ENCODE measurements around the gene GOLGA8T. TPM values are rescaled to one million over a fixed set of nuclear protein-coding genes. Genes with fewer than 3 reads are reported as not detected.
"Not testable (repeated sequence)": the region's sequence is repeated elsewhere in the genome, so short reads cannot be mapped to it uniquely, and the experiment has no call there.

Gene GOLGA8T
- total and polyA plus RNA-seq, 2 of the 4 experiments (the other 2 are of a cell fraction) = not detected

DNA sequence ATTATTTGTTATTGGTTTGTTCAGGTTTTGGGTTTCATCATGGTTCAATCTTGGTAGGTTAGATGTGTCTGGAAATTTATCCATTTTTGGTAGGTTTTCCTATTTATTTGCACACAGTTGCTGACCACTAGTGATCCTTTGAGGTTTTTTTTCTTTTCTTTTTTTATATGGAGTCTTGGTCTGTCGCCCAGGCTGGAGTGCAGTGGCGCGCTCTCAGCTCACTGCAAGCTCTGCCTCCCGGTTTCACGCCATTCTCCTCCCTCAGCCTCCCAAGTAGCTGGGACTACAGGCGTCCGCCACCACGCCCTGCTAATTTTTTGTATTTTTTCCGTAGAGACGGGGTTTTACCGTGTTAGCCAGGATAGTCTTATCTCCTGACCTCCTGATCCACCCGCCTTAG is 32.0 kb upstream of the GOLGA8T start:
- in situ Hi-C loops (cut with MboI; ENCODE audit: low sequenced_read_pairs); H4K5ac ChIP-seq (ENCODE audit: low read depth, low read length); H3K9me1 ChIP-seq (ENCODE audit: insufficient read depth, low read length); H2AK9ac ChIP-seq (replicated peaks; ENCODE audit: low read depth, low read length, poor library complexity); DNase-seq; H3K27ac ChIP-seq (ENCODE audit: insufficient read depth, low read length); H3K56ac ChIP-seq (ENCODE audit: extremely low read depth, insufficient read depth, low read length); H3K23ac ChIP-seq (ENCODE audit: low read depth, low read length); H3K18ac ChIP-seq (ENCODE audit: low read depth, low read length); H2BK20ac ChIP-seq (ENCODE audit: low read depth, low read length); intact Hi-C loops (cut with micrococcal nuclease); H4K8ac ChIP-seq (ENCODE audit: low read depth in 2 of 2, low read length in 2 of 2); H4K91ac ChIP-seq (ENCODE audit: insufficient read depth, low read depth, low read length); CTCF ChIA-PET; H2BK5ac ChIP-seq (ENCODE audit: low read depth, low read length, poor library complexity, severe bottlenecking); H3K36me3 ChIP-seq (ENCODE audit: control insufficient read depth, insufficient read depth, low read length); H2AFZ ChIP-seq (replicated peaks; ENCODE audit: low read length, poor library complexity); POLR2A ChIA-PET (ENCODE audit: unreplicated experiment); H2BK120ac ChIP-seq (ENCODE audit: low read depth, low read length); H4K20me1 ChIP-seq (ENCODE audit: insufficient read depth, low read length); H3K4ac ChIP-seq (ENCODE audit: low read depth, low read length); H3K9me3 ChIP-seq (ENCODE audit: control insufficient read depth, insufficient read depth, low read length); H3K4me1 ChIP-seq (ENCODE audit: control insufficient read depth, insufficient read depth, low read length); H3K9ac ChIP-seq (ENCODE audit: low read depth, low read length); H3K4me2 ChIP-seq (ENCODE audit: low read depth, low read length); H2BK15ac ChIP-seq (ENCODE audit: low read depth, low read length); H2AK5ac ChIP-seq (ENCODE audit: low read depth, low read length); dilution Hi-C loops (cut with HindIII; ENCODE audit: low sequenced_read_pairs, unreplicated experiment); H3K79me1 ChIP-seq (ENCODE audit: low read depth in 1 of 2, low read length in 2 of 2); H3K27me3 ChIP-seq (ENCODE audit: control insufficient read depth, insufficient read depth, low read length); H3K14ac ChIP-seq (replicated peaks; ENCODE audit: low read depth, low read length); BruUV-seq (replicated peaks); H3K4me3 ChIP-seq (ENCODE audit: insufficient read depth, low read depth, low read length); ATAC-seq (ENCODE audit: low read depth): not testable (repeated sequence)
- no CpG with 5 or more reads among the region's 12 CpGs for WGBS, 2 experiments (ENCODE audit: extremely low coverage in 2 of 2, insufficient read length in 1 of 2)

GRCh38 chr15:30103941-30104507 is 30.8 kb upstream of the GOLGA8T start:
- BruUV-seq (replicated peaks); H3K56ac ChIP-seq (ENCODE audit: extremely low read depth, insufficient read depth, low read length); H2AK5ac ChIP-seq (ENCODE audit: low read depth, low read length); H3K79me1 ChIP-seq (ENCODE audit: low read depth in 1 of 2, low read length in 2 of 2); H3K14ac ChIP-seq (replicated peaks; ENCODE audit: low read depth, low read length); dilution Hi-C loops (cut with HindIII; ENCODE audit: low sequenced_read_pairs, unreplicated experiment); H3K27me3 ChIP-seq (ENCODE audit: control insufficient read depth, insufficient read depth, low read length); CTCF ChIA-PET; H4K91ac ChIP-seq (ENCODE audit: insufficient read depth, low read depth, low read length); H3K4me3 ChIP-seq (ENCODE audit: insufficient read depth, low read depth, low read length); H2BK20ac ChIP-seq (ENCODE audit: low read depth, low read length); H3K18ac ChIP-seq (ENCODE audit: low read depth, low read length); H3K27ac ChIP-seq (ENCODE audit: insufficient read depth, low read length); H3K4me1 ChIP-seq (ENCODE audit: control insufficient read depth, insufficient read depth, low read length); H4K5ac ChIP-seq (ENCODE audit: low read depth, low read length); H3K36me3 ChIP-seq (ENCODE audit: control insufficient read depth, insufficient read depth, low read length); H3K9me3 ChIP-seq (ENCODE audit: control insufficient read depth, insufficient read depth, low read length); intact Hi-C loops (cut with micrococcal nuclease); in situ Hi-C loops (cut with MboI; ENCODE audit: low sequenced_read_pairs); H3K23ac ChIP-seq (ENCODE audit: low read depth, low read length); H4K8ac ChIP-seq (ENCODE audit: low read depth in 2 of 2, low read length in 2 of 2); H3K9me1 ChIP-seq (ENCODE audit: insufficient read depth, low read length); H2BK5ac ChIP-seq (ENCODE audit: low read depth, low read length, poor library complexity, severe bottlenecking); H4K20me1 ChIP-seq (ENCODE audit: insufficient read depth, low read length); H2BK120ac ChIP-seq (ENCODE audit: low read depth, low read length); POLR2A ChIA-PET (ENCODE audit: unreplicated experiment); H2AFZ ChIP-seq (replicated peaks; ENCODE audit: low read length, poor library complexity); DNase-seq; H3K4me2 ChIP-seq (ENCODE audit: low read depth, low read length); H3K9ac ChIP-seq (ENCODE audit: low read depth, low read length); H3K4ac ChIP-seq (ENCODE audit: low read depth, low read length); H2AK9ac ChIP-seq (replicated peaks; ENCODE audit: low read depth, low read length, poor library complexity); H2BK15ac ChIP-seq (ENCODE audit: low read depth, low read length): not testable (repeated sequence)
- WGBS, 2 experiments (ENCODE audit: extremely low coverage in 2 of 2, insufficient read length in 1 of 2) = no CpG with 5 or more reads among the region's 42 CpGs
- peak; percentile 71 for ATAC-seq (ENCODE audit: low read depth)
